Left lung (tissue), 10 donors: ENCODE measurements around the gene TMEM181. TPM values are rescaled to one million over a fixed set of nuclear protein-coding genes. Genes with fewer than 3 reads are reported as not detected.

Source experiments
- ATAC-seq: fragments of 200-7000 bp; cut with Tn5 transposase; one replicate; pipeline ENCODE4 v1.9.1; 2020; ENCODE audit warnings: moderate library complexity
- DNase-seq, 4 donors: peaks; one replicate each; pipeline ENCODE4 v3.0.0-alpha.2; 2013 to 2020
- H3K27ac ChIP-seq, 2 donors: fragments of 200-600 bp; sonication (generic) in 1 of 2; one replicate each; pipeline versions ENCODE4 v1.5.0 to v1.8.0; 2020 to 2021
- H3K27me3 ChIP-seq, 2 donors: fragments of 200-600 bp; sonication (generic) in 1 of 2; one replicate each; pipeline versions ENCODE4 v1.5.0 to v1.8.0; 2020 to 2021
- H3K36me3 ChIP-seq, 2 donors: fragments of 200-600 bp; sonication (generic) in 1 of 2; one replicate each; pipeline versions ENCODE4 v1.5.0 to v1.8.0; 2020 to 2021
- H3K4me1 ChIP-seq, 2 donors: fragments of 200-600 bp; one replicate each; pipeline ENCODE4 v1.8.0; 2021
- H3K4me3 ChIP-seq, 2 donors: fragments of 200-600 bp; sonication (generic) in 1 of 2; one replicate each; pipeline versions ENCODE4 v1.5.0 to v1.8.0; 2020 to 2021; ENCODE audit warnings: mild to moderate bottlenecking in 1 of 2
- H3K9me3 ChIP-seq, 2 donors: fragments of 200-600 bp; sonication (generic) in 1 of 2; one replicate each; pipeline versions ENCODE4 v1.5.0 to v1.8.0; 2020 to 2021
- CTCF ChIP-seq, 2 donors: fragments of 200-600 bp; sonication (generic) in 1 of 2; IDR thresholded peaks; one replicate each; pipeline versions ENCODE4 v1.5.0 to v1.8.0; 2021; ENCODE audit warnings: antibody characterized with exemption in 2 of 2
- intact Hi-C, 2 donors: fragments of 100-400 bp; cut with DNase I; formaldehyde crosslinking; loops; one replicate each; pipeline versions ENCODE4 v1.11.2 to v1.14.2; 2022
- polyA plus RNA-seq, 6 donors: library from polyadenylated mRNA; unstranded; fragments of 120-200 nt; gene quantifications; one replicate each; pipeline ENCODE4 v1.2.1, GENCODE V29; 2013; ENCODE audit not compliant: insufficient read length in 6 of 6
- total RNA-seq, 2 donors: library from RNA; stranded (reverse); fragmentation: NEBNext Ultra II Directional; extraction: Animal tissue kit (Norgen Biotek cat#: 25700); gene quantifications; one replicate each; pipeline ENCODE4 v1.2.1, GENCODE V29; 2021
- donor health status: DM: no; HTN: yes; CAD: no.
- donor health status: DM: no; HTN: no; CAD: no.

Gene TMEM181
- total and polyA plus RNA-seq, 8 donors = 29.9 to 37.0 (median 31.4) TPM

- ATAC-seq = peak; percentile 41
- TF ChIP-seq CTCF (IDR thresholded peaks at IDR 0.05) = no peak
- Histone ChIP-seq H3K4me3 (peak overlapping the region in 1 of 2 donors; percentile 17), H3K27ac (peak overlapping the region; percentile 6 to 14), H3K4me1 (peaks cover 16 to 58% of the 10 kb centered on the region in 2 donors), H3K9me3 (no peaks in the 10 kb centered on the region), H3K36me3 (no peaks in the 10 kb centered on the region), H3K27me3 (no peaks in the 10 kb centered on the region)
- DNase-seq = peak in 1 of 4 donors; percentile 69
- intact Hi-C loops = no loop called here
These were observed 103.2 kb downstream of the TMEM181 start for GRCh38 chr6:158662954-158663624.

- H3K27me3 ChIP-seq = no peaks in the 10 kb centered on the region
- H3K36me3 ChIP-seq = no peaks in the 10 kb centered on the region
- H3K4me3 ChIP-seq = peak overlapping the region in 1 of 2 donors; percentile 17
- peaks cover 16 to 64% of the 10 kb centered on the region in 2 donors for H3K4me1 ChIP-seq
- no peak for TF ChIP-seq CTCF (IDR thresholded peaks at IDR 0.05)
- ATAC-seq (peak; percentile 20), DNase-seq (peak in 1 of 4 donors; percentile 65)
- no peaks in the 10 kb centered on the region for H3K9me3 ChIP-seq
- peak overlapping the region; percentile 6 to 14 for H3K27ac ChIP-seq
- intact Hi-C loops = no loop called here
These were observed 103.8 kb downstream of the TMEM181 start for GRCh38 chr6:158663625-158664165.

- H3K36me3 ChIP-seq = no peaks in the 10 kb centered on the region
- H3K27me3 ChIP-seq = no peaks in the 10 kb centered on the region
- no peak for ATAC-seq
- DNase-seq = no peak
- H3K4me1 ChIP-seq = peaks cover 16 to 62% of the 10 kb centered on the region in 2 donors
- no peak overlapping the region for H3K27ac ChIP-seq
- TF ChIP-seq CTCF (IDR thresholded peaks at IDR 0.05) = no peak
- H3K9me3 ChIP-seq = no peaks in the 10 kb centered on the region
- intact Hi-C loops = no loop called here
- H3K4me3 ChIP-seq = no peak overlapping the region
These were observed 105.4 kb downstream of the TMEM181 start for GRCh38 chr6:158665332-158665731.

GRCh38 chr6:158666628-158667359 is 106.9 kb downstream of the TMEM181 start:
- H3K4me3 ChIP-seq = no peak overlapping the region
- ATAC-seq (peak; percentile 74), DNase-seq (peak in 2 of 4 donors; percentile 66 to 87)
- TF ChIP-seq CTCF (IDR thresholded peaks at IDR 0.05) = no peak
- H3K4me1 ChIP-seq = peaks cover 16 to 55% of the 10 kb centered on the region in 2 donors
- intact Hi-C loops = no loop called here
- H3K27me3 ChIP-seq = no peaks in the 10 kb centered on the region
- no peaks in the 10 kb centered on the region for H3K36me3 ChIP-seq
- H3K27ac ChIP-seq = peak overlapping the region; percentile 67 to 89
- no peaks in the 10 kb centered on the region for H3K9me3 ChIP-seq
